Activated CD8-positive, alpha-beta T cell treated with anti-CD3 and anti-CD28 coated beads, Interleukin-2, amount 10 ng/mL, durations not matched to agents 7 days and 5 days (primary cell): ENCODE measurements around the gene LY9. TPM values are rescaled to one million over a fixed set of nuclear protein-coding genes. Genes with fewer than 3 reads are reported as not detected.
A peak's percentile ranks its signal among the peaks of the same experiment; 100 is the strongest.

Experiments
- ATAC-seq: fragments of 150-1000 bp; cut with Tn5 transposase; one replicate; pipeline ENCODE4 v1.10.0; 2021; ENCODE audit warnings: moderate library complexity
- CTCF ChIA-PET: fragments of 350-600 bp; sonication (Branson Sonifier 250); formaldehyde crosslinking; loops from one replicate; lab custom pipeline; 2021; ENCODE audit warnings: antibody characterized with exemption; lab: Charles Lee
- POLR2A ChIA-PET: fragments of 350-600 bp; sonication (Branson Sonifier 250); formaldehyde crosslinking; loops from one replicate; lab custom pipeline; 2021; ENCODE audit warnings: antibody characterized with exemption; lab: Charles Lee
- DNase-seq: peaks from one replicate; pipeline ENCODE4 v3.0.0-alpha.2; 2020
- H3K27ac Mint-ChIP-seq: one replicate; pipeline ENCODE4 v1.8.0; 2021; ENCODE audit warnings: mild to moderate bottlenecking, mixed read lengths
- H3K27me3 Mint-ChIP-seq: one replicate; pipeline ENCODE4 v1.8.0; 2021; ENCODE audit warnings: low read depth, mixed read lengths
- H3K36me3 Mint-ChIP-seq: one replicate; pipeline ENCODE4 v1.8.0; 2021; ENCODE audit warnings: low read depth, mixed read lengths
- H3K4me1 Mint-ChIP-seq: one replicate; pipeline ENCODE4 v1.8.0; 2021; ENCODE audit warnings: low read depth, mixed read lengths
- H3K4me3 Mint-ChIP-seq: one replicate; pipeline ENCODE4 v1.8.0; 2021; ENCODE audit warnings: mild to moderate bottlenecking, mixed read lengths
- H3K9me3 Mint-ChIP-seq: one replicate; pipeline ENCODE4 v1.8.0; 2022; ENCODE audit warnings: mixed read lengths; ENCODE audit not compliant: insufficient read depth
- total RNA-seq, 2 experiments: library from RNA; stranded (reverse); gene quantifications; one replicate each; pipeline ENCODE4 v1.2.3, GENCODE V29; 2021

LY9 gene, protein sequence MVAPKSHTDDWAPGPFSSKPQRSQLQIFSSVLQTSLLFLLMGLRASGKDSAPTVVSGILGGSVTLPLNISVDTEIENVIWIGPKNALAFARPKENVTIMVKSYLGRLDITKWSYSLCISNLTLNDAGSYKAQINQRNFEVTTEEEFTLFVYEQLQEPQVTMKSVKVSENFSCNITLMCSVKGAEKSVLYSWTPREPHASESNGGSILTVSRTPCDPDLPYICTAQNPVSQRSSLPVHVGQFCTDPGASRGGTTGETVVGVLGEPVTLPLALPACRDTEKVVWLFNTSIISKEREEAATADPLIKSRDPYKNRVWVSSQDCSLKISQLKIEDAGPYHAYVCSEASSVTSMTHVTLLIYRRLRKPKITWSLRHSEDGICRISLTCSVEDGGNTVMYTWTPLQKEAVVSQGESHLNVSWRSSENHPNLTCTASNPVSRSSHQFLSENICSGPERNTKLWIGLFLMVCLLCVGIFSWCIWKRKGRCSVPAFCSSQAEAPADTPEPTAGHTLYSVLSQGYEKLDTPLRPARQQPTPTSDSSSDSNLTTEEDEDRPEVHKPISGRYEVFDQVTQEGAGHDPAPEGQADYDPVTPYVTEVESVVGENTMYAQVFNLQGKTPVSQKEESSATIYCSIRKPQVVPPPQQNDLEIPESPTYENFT
- total RNA-seq = 10 to 100 TPM; 24.7 to 24.9 TPM

GRCh38 chr1:160795951-160796383 lies at the start of gene LY9:
TSS of gene LY9 (plus strand) at chr1:160796174. CDS start at chr1:160796188, 14 bp downstream.
- Mint-ChIP-seq H3K36me3 (peaks cover 20% of the 10 kb centered on the region), H3K4me3 (peak within 1 kb of the TSS; percentile 88), H3K27ac (peak within 1 kb of the TSS; percentile 95), H3K9me3 (no peaks in the 10 kb centered on the region), H3K27me3 (no peaks in the 10 kb centered on the region), H3K4me1 (peaks cover 62% of the 10 kb centered on the region)
- ChIA-PET CTCF (interaction anchor here (0.8 to 12.2 kb wide), 17 partner anchors 11 to 156 kb away, joined by 3 to 192 read pairs (median 10); partner anchors contain the start of genes CD48, ITLN1 and ITLN2), POLR2A (interaction anchor here (0.6 to 4.2 kb wide), 11 partner anchors 19 to 273 kb away, joined by 3 to 17 read pairs (median 4); partner anchors contain the start of genes ARHGAP30 and CD48)
- ATAC-seq (peak; percentile 85), DNase-seq (peak; percentile 89)

GRCh38 chr1:160746836-160747500 lies 49.0 kb upstream of the LY9 start:
- Mint-ChIP-seq H3K36me3 (peaks cover 92% of the 10 kb centered on the region), H3K27ac (peak overlapping the region; percentile 69), H3K4me1 (peaks cover 96% of the 10 kb centered on the region), H3K4me3 (no peak overlapping the region), H3K9me3 (no peaks in the 10 kb centered on the region), H3K27me3 (no peaks in the 10 kb centered on the region)
- DNase-seq (no peak), ATAC-seq (no peak)
- POLR2A ChIA-PET = interaction anchor here (1.1 kb wide), 1 partner anchor 8 kb away, joined by 3 read pairs; the partner anchor contains the start of gene SLAMF7
- CTCF ChIA-PET = interaction anchor here (0.7 to 13.3 kb wide), 8 partner anchors 9 to 65 kb away, joined by 3 to 217 read pairs (median 11); no protein-coding TSS in a partner anchor

GRCh38 chr1:160747717-160748116 lies 48.3 kb upstream of the LY9 start:
- H3K4me3 Mint-ChIP-seq = no peak overlapping the region
- CTCF ChIA-PET = interaction anchor here (1.0 to 13.3 kb wide), 8 partner anchors 9 to 40 kb away, joined by 3 to 217 read pairs (median 10); partner anchors contain the start of gene SLAMF7
- H3K36me3 Mint-ChIP-seq = peaks cover 92% of the 10 kb centered on the region
- H3K27ac Mint-ChIP-seq = peak overlapping the region; percentile 40
- H3K4me1 Mint-ChIP-seq = peaks cover 96% of the 10 kb centered on the region
- no peaks in the 10 kb centered on the region for H3K9me3 Mint-ChIP-seq
- DNase-seq = no peak
- H3K27me3 Mint-ChIP-seq = no peaks in the 10 kb centered on the region
- POLR2A ChIA-PET = interaction anchor here (0.7 to 1.1 kb wide), 3 partner anchors 8 to 36 kb away, joined by 3 read pairs; partner anchors contain the start of genes CD48 and SLAMF7
- ATAC-seq = no peak

GRCh38 chr1:160748181-160748877 lies 47.6 kb upstream of the LY9 start:
- ChIA-PET POLR2A (interaction anchor here (0.7 to 1.1 kb wide), 3 partner anchors 8 to 36 kb away, joined by 3 read pairs; partner anchors contain the start of genes CD48 and SLAMF7), CTCF (interaction anchor here (1.0 to 13.3 kb wide), 8 partner anchors 10 to 69 kb away, joined by 3 to 217 read pairs (median 10); partner anchors contain the start of gene SLAMF7)
- ATAC-seq (no peak), DNase-seq (no peak)
- Mint-ChIP-seq H3K36me3 (peaks cover 92% of the 10 kb centered on the region), H3K9me3 (no peaks in the 10 kb centered on the region), H3K4me3 (no peak overlapping the region), H3K4me1 (peaks cover 96% of the 10 kb centered on the region), H3K27me3 (no peaks in the 10 kb centered on the region), H3K27ac (peak overlapping the region; percentile 40)

DNA sequence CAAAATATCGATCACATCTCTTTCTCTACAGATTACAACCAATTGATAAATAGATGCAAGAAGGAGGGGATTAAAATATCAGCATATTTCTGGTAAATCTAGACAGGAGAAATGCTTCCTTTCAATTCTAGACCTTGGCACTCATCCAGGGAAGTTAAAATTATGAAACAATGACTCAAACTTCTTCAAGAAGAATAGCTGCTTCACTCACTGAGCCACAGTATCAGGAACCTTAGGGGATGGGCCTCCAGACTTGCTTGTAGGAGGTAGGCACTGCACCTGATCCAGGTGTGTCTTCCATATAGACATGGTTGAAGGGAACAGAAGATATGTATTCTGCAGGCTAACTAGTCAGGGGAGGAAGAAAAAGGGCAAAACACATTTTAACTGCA lies 47.1 kb upstream of the LY9 start:
- Mint-ChIP-seq H3K4me3 (no peak overlapping the region), H3K4me1 (peaks cover 96% of the 10 kb centered on the region), H3K36me3 (peaks cover 92% of the 10 kb centered on the region), H3K27me3 (no peaks in the 10 kb centered on the region), H3K9me3 (no peaks in the 10 kb centered on the region), H3K27ac (peak overlapping the region; percentile 11)
- DNase-seq (no peak), ATAC-seq (no peak)
- ChIA-PET CTCF (interaction anchor here (1.0 to 13.3 kb wide), 8 partner anchors 10 to 73 kb away, joined by 3 to 217 read pairs (median 8); partner anchors contain the start of gene SLAMF7), POLR2A (no interaction called here)

DNA sequence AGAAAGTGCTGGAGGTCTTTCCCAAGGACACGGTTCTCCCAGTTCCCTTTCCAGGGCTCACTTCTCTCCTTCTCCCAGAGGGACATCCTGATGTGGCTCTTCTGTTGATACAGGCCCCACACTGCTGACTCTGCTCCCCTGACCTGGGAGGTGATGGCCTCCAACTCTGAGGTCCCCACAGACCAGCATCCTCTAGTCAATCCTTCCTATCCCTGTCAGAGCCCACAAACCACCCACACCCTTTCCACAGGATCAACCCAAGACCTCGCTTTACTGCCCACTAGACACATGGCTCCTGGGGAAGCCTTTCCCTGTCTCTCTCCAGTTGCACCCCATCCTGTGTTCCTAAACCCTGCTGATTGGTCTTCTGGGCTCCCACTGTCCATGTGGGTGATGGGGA lies 45.4 kb upstream of the LY9 start:
- CTCF ChIA-PET = interaction anchor here (1.0 to 13.3 kb wide), 2 partner anchors 15 to 19 kb away, joined by 3 to 217 read pairs; no protein-coding TSS in a partner anchor
- H3K36me3 Mint-ChIP-seq = peaks cover 84% of the 10 kb centered on the region
- POLR2A ChIA-PET = no interaction called here
- ATAC-seq (no peak), DNase-seq (no peak)
- peaks cover 90% of the 10 kb centered on the region for H3K4me1 Mint-ChIP-seq
- peak overlapping the region; percentile 88 for H3K27ac Mint-ChIP-seq
- H3K27me3 Mint-ChIP-seq = no peaks in the 10 kb centered on the region
- H3K9me3 Mint-ChIP-seq = no peaks in the 10 kb centered on the region
- H3K4me3 Mint-ChIP-seq = no peak overlapping the region

DNA sequence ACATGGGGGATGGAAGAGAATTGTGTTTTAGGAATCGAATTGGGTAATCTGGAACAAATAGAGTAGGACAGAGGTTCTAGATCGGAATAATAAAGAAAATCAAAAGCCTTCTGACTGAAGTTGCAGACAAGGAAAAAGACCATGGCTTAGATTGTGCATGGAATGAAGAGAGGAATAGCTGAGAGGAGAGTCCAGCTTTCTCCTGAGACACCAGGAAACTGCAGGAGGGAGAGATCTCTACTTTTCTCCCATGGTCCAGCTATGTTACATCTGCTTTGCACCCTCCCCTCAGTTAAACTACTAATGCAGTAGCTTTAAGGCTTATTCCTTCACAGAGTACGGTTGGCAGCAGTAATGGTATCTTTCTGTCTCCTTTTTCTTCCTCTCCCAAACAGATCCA lies 43.6 kb upstream of the LY9 start:
- ATAC-seq (no peak), DNase-seq (no peak)
- POLR2A ChIA-PET = interaction anchor here (0.6 to 0.7 kb wide), 2 partner anchors 46 to 66 kb away, joined by 3 read pairs; no protein-coding TSS in a partner anchor
- Mint-ChIP-seq H3K27ac (peak overlapping the region; percentile 83), H3K9me3 (peaks cover 8% of the 10 kb centered on the region), H3K4me3 (no peak overlapping the region), H3K36me3 (peaks cover 81% of the 10 kb centered on the region), H3K4me1 (peaks cover 90% of the 10 kb centered on the region), H3K27me3 (no peaks in the 10 kb centered on the region)
- CTCF ChIA-PET = interaction anchor here (0.7 to 2.0 kb wide), 8 partner anchors 10 to 238 kb away, joined by 3 to 5 read pairs (median 3); no protein-coding TSS in a partner anchor

GRCh38 chr1:160752924-160753323 lies 43.0 kb upstream of the LY9 start:
- Mint-ChIP-seq H3K9me3 (peaks cover 11% of the 10 kb centered on the region), H3K27me3 (no peaks in the 10 kb centered on the region), H3K4me3 (no peak overlapping the region), H3K36me3 (peaks cover 81% of the 10 kb centered on the region), H3K4me1 (peaks cover 89% of the 10 kb centered on the region), H3K27ac (peak overlapping the region; percentile 47)
- no peak for DNase-seq
- ChIA-PET CTCF (interaction anchor here (0.6 to 2.0 kb wide), 9 partner anchors 10 to 77 kb away, joined by 3 to 5 read pairs (median 3); no protein-coding TSS in a partner anchor), POLR2A (interaction anchor here (0.7 to 4.7 kb wide), 2 partner anchors 8 to 65 kb away, joined by 3 to 33 read pairs; no protein-coding TSS in a partner anchor)
- no peak for ATAC-seq

DNA sequence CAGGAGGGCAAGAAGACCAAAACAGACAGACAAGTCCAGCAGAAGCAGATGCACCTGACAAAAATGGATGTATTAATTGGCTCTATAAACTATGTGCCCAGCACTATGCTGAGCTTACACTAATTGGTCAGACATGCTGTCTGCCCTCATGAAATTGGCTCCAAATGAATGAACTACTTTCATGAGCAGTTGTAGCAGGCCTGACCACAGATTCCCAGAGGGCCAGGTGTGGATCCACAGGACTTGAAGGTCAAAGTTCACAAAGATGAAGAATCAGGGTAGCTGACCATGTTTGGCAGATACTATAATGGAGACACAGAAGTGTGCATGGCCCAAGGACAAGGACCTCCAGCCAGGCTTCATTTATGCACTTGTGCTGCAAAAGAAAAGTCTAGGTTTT lies 42.4 kb upstream of the LY9 start:
- H3K9me3 Mint-ChIP-seq = peaks cover 11% of the 10 kb centered on the region
- ATAC-seq (no peak), DNase-seq (no peak)
- H3K36me3 Mint-ChIP-seq = peaks cover 74% of the 10 kb centered on the region
- no peak overlapping the region for H3K4me3 Mint-ChIP-seq
- CTCF ChIA-PET = interaction anchor here (1.0 to 1.3 kb wide), 2 partner anchors 10 to 21 kb away, joined by 3 read pairs; no protein-coding TSS in a partner anchor
- POLR2A ChIA-PET = interaction anchor here (4.7 kb wide), 1 partner anchor 9 kb away, joined by 33 read pairs; no protein-coding TSS in a partner anchor
- H3K27me3 Mint-ChIP-seq = no peaks in the 10 kb centered on the region
- H3K27ac Mint-ChIP-seq = peak overlapping the region; percentile 23
- peaks cover 82% of the 10 kb centered on the region for H3K4me1 Mint-ChIP-seq

- POLR2A ChIA-PET = interaction anchor here (0.9 to 4.7 kb wide), 8 partner anchors 11 to 73 kb away, joined by 3 to 33 read pairs (median 6); partner anchors contain the start of genes CD48, LY9 and SLAMF7
- H3K27ac Mint-ChIP-seq = peak overlapping the region; percentile 93
- DNase-seq (no peak), ATAC-seq (no peak)
- CTCF ChIA-PET = interaction anchor here (0.5 to 3.6 kb wide), 14 partner anchors 9 to 235 kb away, joined by 3 to 61 read pairs (median 4); partner anchors contain the start of gene SLAMF7
- H3K36me3 Mint-ChIP-seq = peaks cover 61% of the 10 kb centered on the region
- H3K4me3 Mint-ChIP-seq = peak overlapping the region; percentile 30
- H3K9me3 Mint-ChIP-seq = peaks cover 11% of the 10 kb centered on the region
- H3K4me1 Mint-ChIP-seq = peaks cover 66% of the 10 kb centered on the region
- H3K27me3 Mint-ChIP-seq = no peaks in the 10 kb centered on the region
These were observed 40.5 kb upstream of the LY9 start for GRCh38 chr1:160755461-160755860.
